Erythroblast (primary cell): ENCODE results near the gene PLPPR1.

Source experiments
- GATA1 ChIP-seq: IDR thresholded peaks from 2 replicates; pipeline ENCODE4 v1.6.1; 2011; ENCODE audit warnings: low read depth, mild to moderate bottlenecking, control low read depth, low read length, moderate library complexity
- POLR2A ChIP-seq: IDR thresholded peaks from 2 replicates; pipeline ENCODE4 v1.6.1; 2011; ENCODE audit warnings: mild to moderate bottlenecking, low read length

DNA sequence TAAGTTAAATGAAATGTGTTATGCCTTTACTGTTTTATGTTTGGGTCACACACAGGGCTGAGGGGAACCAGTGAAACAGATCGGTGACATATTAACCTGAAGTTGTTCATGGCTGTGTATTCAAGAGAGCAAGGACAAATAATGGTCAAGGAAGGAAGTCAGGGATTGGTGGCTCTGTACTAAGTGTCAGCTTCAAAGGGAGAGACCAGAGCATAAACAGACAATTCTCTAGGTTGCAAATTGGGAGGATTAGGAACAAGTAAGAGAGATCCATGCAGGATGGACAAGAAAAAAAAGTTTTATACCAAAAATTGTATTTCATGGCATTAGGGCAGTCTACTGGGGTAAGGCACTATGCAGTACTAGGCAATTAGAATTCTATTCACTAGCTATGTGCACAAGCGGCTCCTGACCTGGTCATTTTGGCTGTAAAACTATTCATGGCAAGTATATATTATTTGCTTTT is 156.3 kb downstream of the PLPPR1 start:
- TF ChIP-seq POLR2A (no peak), GATA1 (no peak)
